ENCODE results near the gene NACAD. TPM values are rescaled to one million over a fixed set of nuclear protein-coding genes. Genes with fewer than 3 reads are reported as not detected.
"Not testable (repeated sequence)": the region's sequence is repeated elsewhere in the genome, so short reads cannot be mapped to it uniquely, and the experiment has no call there.

NACAD gene
- total and polyA plus RNA-seq, 8 donors, result 0.31 to 3.5 (median 1.2) TPM

- WGBS, 2 donors, result 91 to 93% methylated on average over 8 of the region's 8 CpGs
- DNase-seq (no peak), FAIRE-seq (no peak), ATAC-seq (no peak)
- Histone ChIP-seq H3K4me1 (no peaks in the 10 kb centered on the region), H3K4me3 (no peak overlapping the region), H3K27ac (no peak overlapping the region), H3K36me3 (peaks cover 0 to 9% (median 0%) of the 10 kb centered on the region in 3 donors), H3K27me3 (no peaks in the 10 kb centered on the region), H3K9me3 (no peaks in the 10 kb centered on the region)
- intact Hi-C loops (cut with DNase I), result no loop called here
- TF ChIP-seq CTCF (IDR thresholded peaks at IDR 0.05), result no peak
These were observed 52.0 kb downstream of the NACAD start for GRCh38 chr7:45036796-45037195.

GRCh38 chr7:45036317-45036716 is 52.5 kb downstream of the NACAD start:
- no peaks in the 10 kb centered on the region for H3K27me3 ChIP-seq
- intact Hi-C loops (cut with DNase I), result no loop called here
- H3K36me3 ChIP-seq, result peaks cover 0 to 9% (median 0%) of the 10 kb centered on the region in 3 donors
- no peak for ATAC-seq
- no peak overlapping the region for H3K27ac ChIP-seq
- no peaks in the 10 kb centered on the region for H3K4me1 ChIP-seq
- H3K9me3 ChIP-seq, result no peaks in the 10 kb centered on the region
- FAIRE-seq, result no peak
- no peak for DNase-seq
- H3K4me3 ChIP-seq, result no peak overlapping the region
- WGBS, 2 donors, result 75 to 78% methylated on average over 3 of the region's 3 CpGs
- no peak for TF ChIP-seq CTCF (IDR thresholded peaks at IDR 0.05)

- DNase-seq (no peak), ATAC-seq (no peak), FAIRE-seq (no peak)
- Histone ChIP-seq H3K36me3 (peaks cover 0 to 9% (median 0%) of the 10 kb centered on the region in 3 donors), H3K9me3 (no peaks in the 10 kb centered on the region), H3K4me1 (no peaks in the 10 kb centered on the region), H3K4me3 (no peak overlapping the region), H3K27ac (no peak overlapping the region), H3K27me3 (no peaks in the 10 kb centered on the region)
- WGBS, 2 donors, result 69 to 71% methylated on average over 6 of the region's 6 CpGs
- TF ChIP-seq CTCF (IDR thresholded peaks at IDR 0.05), result no peak
- intact Hi-C loops (cut with DNase I), result no loop called here
These were observed 52.9 kb downstream of the NACAD start for GRCh38 chr7:45035893-45036292.

GRCh38 chr7:45035371-45035770 is 53.4 kb downstream of the NACAD start:
- no peaks in the 10 kb centered on the region for H3K4me1 ChIP-seq
- WGBS, 2 donors, result 82 to 84% methylated on average over 5 of the region's 5 CpGs
- FAIRE-seq (no peak), ATAC-seq (no peak), DNase-seq (no peak)
- TF ChIP-seq CTCF (IDR thresholded peaks at IDR 0.05), result no peak
- intact Hi-C loops (cut with DNase I), result no loop called here
- H3K27ac ChIP-seq, result no peak overlapping the region
- H3K9me3 ChIP-seq, result no peaks in the 10 kb centered on the region
- no peak overlapping the region for H3K4me3 ChIP-seq
- no peaks in the 10 kb centered on the region for H3K27me3 ChIP-seq
- H3K36me3 ChIP-seq, result peaks cover 0 to 9% (median 0%) of the 10 kb centered on the region in 3 donors

GRCh38 chr7:45034710-45035109 is 54.1 kb downstream of the NACAD start:
- FAIRE-seq; intact Hi-C loops (cut with DNase I): not testable (repeated sequence)
- 79 to 99% methylated on average over 5 of the region's 5 CpGs for WGBS, 2 donors

More at GRCh38 chr7:45034710-45035109, 54.1 kb downstream of the NACAD start:
- H3K4me1 ChIP-seq, H3K27ac ChIP-seq, DNase-seq, ATAC-seq, H3K4me3 ChIP-seq, H3K36me3 ChIP-seq, H3K9me3 ChIP-seq, H3K27me3 ChIP-seq: not testable (repeated sequence)

Data from pancreas (tissue), 10 donors.